Measurements from ENCODE around the gene LMO1.

The LMO1 gene

DNA sequence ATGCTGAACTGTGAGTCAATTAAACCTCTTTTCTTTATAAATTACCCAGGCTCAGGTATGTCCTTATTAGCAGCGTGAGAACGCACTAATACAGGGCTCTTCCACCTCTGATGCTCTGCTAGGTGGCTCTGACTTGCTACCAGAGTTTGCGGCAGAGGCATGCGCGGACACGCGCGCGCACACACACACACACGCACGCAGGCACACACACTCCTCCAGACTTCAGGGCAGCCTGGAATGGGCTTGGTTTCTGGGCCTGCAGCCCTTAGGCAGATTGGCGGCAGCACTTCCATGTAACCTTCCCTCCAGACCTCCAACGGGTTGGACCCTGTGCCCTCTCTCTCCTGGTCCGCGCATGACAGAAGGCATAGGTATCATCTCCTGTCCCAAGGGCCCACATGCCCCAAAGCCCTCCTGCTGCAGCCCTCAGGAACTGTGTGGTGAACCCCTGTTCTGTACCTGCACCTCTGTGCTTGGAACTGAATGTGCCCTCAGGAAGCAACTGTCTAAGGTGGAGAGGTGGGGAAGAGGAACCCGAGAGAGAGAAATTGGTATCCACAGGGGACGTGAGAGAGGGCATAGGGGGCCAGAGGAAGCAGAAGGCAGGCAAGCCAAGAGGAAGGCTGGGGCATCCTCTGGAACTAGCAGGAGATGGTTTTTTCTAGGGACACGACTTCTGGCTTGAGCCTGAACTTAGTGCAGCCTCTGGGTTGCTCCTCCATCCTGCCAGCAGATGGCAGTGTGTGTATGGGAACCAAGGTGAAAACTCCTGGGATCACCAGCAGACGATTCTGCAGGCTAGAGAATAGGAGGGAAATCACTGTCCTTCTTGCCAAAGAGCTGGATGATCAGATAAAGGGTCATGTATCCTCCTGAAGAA is 71.4 kb downstream of the LMO1 start:
- no peaks in the 10 kb centered on the region for H3K36me3 Mint-ChIP-seq
- peaks cover 3% of the 10 kb centered on the region for H3K4me1 Mint-ChIP-seq
- ATAC-seq (ENCODE audit: low read depth) (peak; percentile 64), DNase-seq (ENCODE audit: low spot score in 2 of 2) (peak; percentile 41 to 63)
- H3K27ac Mint-ChIP-seq, result no peak overlapping the region
- H3K27me3 Mint-ChIP-seq, result peaks cover 11% of the 10 kb centered on the region
- H3K9me3 Mint-ChIP-seq, result no peaks in the 10 kb centered on the region
- H3K4me3 Mint-ChIP-seq, result no peak overlapping the region

DNA sequence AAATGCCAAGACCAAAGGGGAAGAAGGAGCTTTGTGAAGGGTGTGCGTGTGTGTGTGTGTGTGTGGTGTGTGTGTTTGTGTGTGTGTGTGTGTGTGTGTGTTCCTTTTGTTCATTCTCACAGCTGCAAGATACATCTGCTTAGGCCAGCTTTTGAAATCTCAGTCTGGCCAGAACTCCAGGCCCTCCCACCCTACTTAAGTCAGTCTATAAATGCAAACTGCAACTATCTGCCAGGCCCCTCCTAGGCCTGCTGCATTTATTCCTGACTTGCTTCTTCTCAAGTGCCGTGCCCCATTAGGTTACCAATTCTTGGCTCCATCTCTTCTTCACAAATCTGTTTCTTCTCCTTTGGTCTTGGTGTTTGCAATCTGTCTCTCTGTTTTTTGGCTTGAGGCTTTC is 73.2 kb downstream of the LMO1 start:
- DNase-seq (ENCODE audit: low spot score in 2 of 2) (no peak), ATAC-seq (ENCODE audit: low read depth) (no peak)
- no peak overlapping the region for H3K4me3 Mint-ChIP-seq
- peaks cover 3% of the 10 kb centered on the region for H3K4me1 Mint-ChIP-seq
- H3K27ac Mint-ChIP-seq, result no peak overlapping the region
- H3K27me3 Mint-ChIP-seq, result peaks cover 16% of the 10 kb centered on the region
- H3K36me3 Mint-ChIP-seq, result no peaks in the 10 kb centered on the region
- H3K9me3 Mint-ChIP-seq, result no peaks in the 10 kb centered on the region

DNA sequence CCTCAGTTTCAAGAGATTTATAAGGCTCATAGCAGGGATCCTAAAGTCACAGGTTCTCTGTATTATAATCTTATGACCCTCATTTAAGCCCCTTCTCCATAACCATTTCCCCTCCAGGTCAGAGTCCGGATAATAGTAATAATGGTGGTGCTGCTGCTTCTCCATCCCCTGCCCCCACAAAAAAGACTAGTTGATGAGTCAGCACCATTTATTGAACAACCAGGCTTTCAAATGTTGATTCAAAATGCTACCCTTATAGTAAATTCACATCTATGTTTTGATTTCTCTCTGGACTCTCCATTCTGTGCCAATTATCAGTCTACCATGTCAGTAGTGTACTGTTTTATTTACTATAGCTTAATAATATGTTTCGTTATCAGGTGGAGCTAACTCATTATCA is 77.2 kb downstream of the LMO1 start:
- H3K9me3 Mint-ChIP-seq, result no peaks in the 10 kb centered on the region
- no peak overlapping the region for H3K27ac Mint-ChIP-seq
- H3K4me1 Mint-ChIP-seq, result no peaks in the 10 kb centered on the region
- no peak for ATAC-seq (ENCODE audit: low read depth)
- H3K36me3 Mint-ChIP-seq, result no peaks in the 10 kb centered on the region
- no peak overlapping the region for H3K4me3 Mint-ChIP-seq
- peaks cover 16% of the 10 kb centered on the region for H3K27me3 Mint-ChIP-seq
- DNase-seq (ENCODE audit: low spot score in 2 of 2), result no peak

DNA sequence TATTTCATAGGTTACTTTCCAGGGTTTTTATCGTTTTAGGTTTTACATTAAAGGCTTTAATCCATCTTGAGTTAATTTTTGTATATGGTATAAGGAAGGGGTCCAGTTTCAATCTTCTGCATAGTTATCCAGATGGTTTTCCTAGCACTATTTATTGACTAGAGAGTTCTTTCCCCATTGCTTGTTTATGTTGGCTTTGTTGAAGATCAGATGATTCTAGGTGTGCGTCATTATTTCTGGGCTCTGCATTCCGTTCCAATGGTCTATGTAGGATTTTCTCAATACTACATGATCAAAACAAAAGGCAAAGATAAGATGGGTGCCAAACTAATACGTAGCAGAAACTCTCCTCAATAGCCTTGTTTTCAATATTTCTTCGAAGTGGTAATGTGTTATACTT is 80.6 kb downstream of the LMO1 start:
- Mint-ChIP-seq H3K27ac (no peak overlapping the region), H3K9me3 (no peaks in the 10 kb centered on the region), H3K4me1 (no peaks in the 10 kb centered on the region), H3K27me3 (peaks cover 15% of the 10 kb centered on the region), H3K36me3 (no peaks in the 10 kb centered on the region), H3K4me3 (no peak overlapping the region)
- DNase-seq (ENCODE audit: low spot score in 2 of 2) (no peak), ATAC-seq (ENCODE audit: low read depth) (no peak)

DNA sequence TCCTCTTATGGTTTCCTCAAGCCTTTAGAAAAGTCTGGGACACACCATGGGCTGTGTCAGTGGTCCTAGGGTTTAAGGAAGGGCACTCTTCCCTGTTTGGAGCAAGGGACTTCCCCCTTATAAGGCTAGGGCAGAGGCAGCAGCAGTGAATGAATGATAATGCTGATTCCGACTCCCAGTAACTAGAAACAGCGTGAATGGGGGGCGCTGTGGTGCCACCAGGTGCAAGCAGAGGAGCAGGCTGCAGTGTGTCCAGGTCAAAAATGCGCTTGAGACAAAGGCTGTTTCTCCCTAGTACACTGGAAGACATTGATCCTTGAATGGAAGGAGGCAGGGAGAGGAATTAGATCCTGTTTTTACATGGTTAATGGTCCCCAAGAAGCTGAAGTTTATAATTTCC is 83.2 kb downstream of the LMO1 start:
- Mint-ChIP-seq H3K4me3 (no peak overlapping the region), H3K27me3 (peaks cover 10% of the 10 kb centered on the region), H3K4me1 (no peaks in the 10 kb centered on the region), H3K9me3 (no peaks in the 10 kb centered on the region), H3K36me3 (no peaks in the 10 kb centered on the region), H3K27ac (no peak overlapping the region)
- DNase-seq (ENCODE audit: low spot score in 2 of 2) (no peak), ATAC-seq (ENCODE audit: low read depth) (no peak)

DNA sequence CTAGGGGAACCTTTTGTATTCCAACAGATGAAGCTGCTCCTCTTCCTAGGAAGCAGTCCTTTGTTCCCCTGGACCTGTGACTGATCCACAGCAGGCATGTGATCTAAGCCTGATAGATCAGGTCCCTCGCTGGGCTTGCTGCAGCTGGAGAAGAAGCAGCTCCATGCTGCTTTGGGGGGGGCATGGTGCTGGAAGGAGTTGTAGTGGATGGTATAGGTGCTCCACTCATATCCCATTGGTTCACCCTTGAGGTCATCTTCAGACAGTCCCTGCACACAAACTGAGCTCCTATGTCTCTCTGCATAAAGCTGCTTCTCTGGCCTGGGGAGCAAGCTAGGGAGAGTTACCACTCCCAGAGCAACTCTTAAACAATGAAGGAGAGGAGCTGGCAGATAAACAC is 85.4 kb downstream of the LMO1 start:
- Mint-ChIP-seq H3K4me3 (no peak overlapping the region), H3K27me3 (peaks cover 7% of the 10 kb centered on the region), H3K4me1 (no peaks in the 10 kb centered on the region), H3K9me3 (no peaks in the 10 kb centered on the region), H3K36me3 (no peaks in the 10 kb centered on the region), H3K27ac (no peak overlapping the region)
- no peak for ATAC-seq (ENCODE audit: low read depth)
- no peak for DNase-seq (ENCODE audit: low spot score in 2 of 2)

DNA sequence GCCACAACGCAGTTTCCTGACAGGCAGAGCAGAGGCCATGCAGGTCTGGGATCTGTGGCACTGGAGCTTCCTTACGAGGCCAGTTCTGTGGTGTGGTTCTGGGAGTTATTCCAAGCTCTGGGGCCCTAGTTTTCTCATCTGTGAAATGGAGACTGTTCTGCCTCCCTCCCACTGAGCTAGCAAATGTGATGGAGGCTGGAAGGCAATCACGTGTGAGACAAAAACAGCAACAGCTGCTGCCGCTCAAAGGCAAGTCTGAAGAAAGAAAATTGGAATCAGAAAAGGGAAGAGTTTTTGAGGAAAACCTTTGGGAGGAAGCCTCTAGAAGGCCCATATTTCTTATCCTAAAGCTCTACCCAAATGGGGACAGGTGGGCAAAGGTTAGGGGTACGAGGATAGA is 86.5 kb downstream of the LMO1 start:
- Mint-ChIP-seq H3K4me3 (no peak overlapping the region), H3K36me3 (no peaks in the 10 kb centered on the region), H3K9me3 (no peaks in the 10 kb centered on the region), H3K27me3 (peaks cover 11% of the 10 kb centered on the region), H3K27ac (no peak overlapping the region), H3K4me1 (no peaks in the 10 kb centered on the region)
- DNase-seq (ENCODE audit: low spot score in 2 of 2) (no peak), ATAC-seq (ENCODE audit: low read depth) (no peak)
